HG03175 (cell line): Measurements from ENCODE around the gene NOM1.

Source experiments
- ATAC-seq: cut with Tn5 transposase; IDR thresholded peaks from one replicate; pipeline ENCODE4 v1.9.1; 2021; ENCODE audit warnings: mild to moderate bottlenecking, moderate library complexity; ENCODE audit not compliant: unreplicated experiment

NOM1 gene

DNA sequence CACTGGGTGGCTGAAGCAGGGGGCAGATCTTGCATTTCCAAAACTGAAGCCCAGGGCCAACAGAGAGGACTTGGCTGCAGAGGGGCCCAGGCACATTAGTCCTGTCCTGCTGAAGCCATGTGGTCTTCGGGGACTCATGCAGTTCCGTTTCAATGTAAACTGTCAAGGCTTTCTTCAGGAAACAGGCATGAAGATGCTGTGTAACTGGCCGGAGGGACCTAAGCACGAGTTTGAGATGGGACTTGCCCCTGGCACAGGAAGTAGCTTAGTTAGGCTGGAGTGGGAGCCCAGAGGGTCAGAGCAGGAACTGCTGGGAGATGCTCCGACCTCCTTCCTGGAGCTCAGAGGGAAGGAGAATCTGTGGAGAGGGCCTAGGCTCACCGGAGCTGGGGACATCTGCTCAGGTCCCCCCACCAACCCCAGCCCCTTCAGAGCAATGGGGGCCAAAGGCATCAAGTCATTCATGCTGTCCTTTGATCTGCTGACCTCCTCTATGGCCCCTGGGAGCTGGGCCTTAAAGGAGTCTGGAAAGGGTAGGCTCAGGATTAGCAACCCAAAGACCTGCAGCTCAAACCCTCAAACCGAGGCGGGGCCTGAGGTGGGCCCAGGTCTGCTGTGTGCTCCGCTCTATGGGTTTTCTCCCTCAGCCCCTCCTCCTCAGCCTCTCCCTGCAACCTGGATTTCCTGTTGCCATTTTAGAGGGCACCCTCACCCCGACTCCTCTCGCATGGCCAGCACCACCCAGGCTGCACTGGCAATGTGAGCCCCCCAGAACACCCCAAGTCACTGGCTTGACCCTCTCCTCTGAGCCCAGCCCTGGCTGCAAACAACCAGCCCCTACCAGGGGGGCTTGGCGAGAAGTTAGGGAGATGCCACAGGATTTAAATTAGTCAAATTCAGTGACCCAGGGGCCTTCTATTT lies 65.4 kb downstream of the NOM1 start:
- no peak for ATAC-seq

DNA sequence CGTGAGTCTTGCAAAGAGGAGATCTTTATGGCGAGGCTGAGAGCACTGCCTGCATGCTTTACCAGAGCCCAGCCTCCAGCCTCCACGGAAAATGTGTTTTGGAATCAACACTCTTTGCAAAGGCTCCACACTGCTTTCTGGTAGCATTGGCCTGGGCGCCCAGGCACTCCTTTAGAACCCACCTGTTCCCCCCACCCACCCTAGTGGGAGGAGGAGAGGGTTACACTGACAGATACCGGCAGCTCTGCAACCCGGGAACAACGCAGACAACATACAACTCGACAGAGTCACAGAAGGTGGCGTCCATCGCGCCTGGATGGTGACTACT lies 66.5 kb downstream of the NOM1 start:
- ATAC-seq, result peak; percentile 1

- peak; percentile 61 for ATAC-seq
These were observed 67.0 kb downstream of the NOM1 start for GRCh38 chr7:157016352-157017041.

DNA sequence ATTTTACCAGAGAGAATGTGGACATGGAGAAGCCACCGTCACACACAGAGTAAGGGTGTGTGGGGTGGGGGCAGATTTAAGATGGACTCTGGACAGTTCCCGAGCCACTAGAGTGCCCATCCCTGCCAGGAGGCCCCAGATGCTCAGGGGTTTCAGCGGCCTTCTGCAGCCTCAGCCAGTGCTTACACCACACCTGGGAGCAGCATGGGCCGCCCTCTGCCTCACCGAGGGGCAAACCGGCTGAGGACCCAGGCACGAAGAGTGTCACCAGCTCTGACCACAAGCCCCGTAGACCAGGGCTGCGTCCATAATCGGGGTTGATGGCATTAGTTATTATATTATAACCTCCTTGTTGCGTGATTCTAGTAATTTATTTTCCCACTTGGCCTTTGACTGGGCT lies 67.6 kb downstream of the NOM1 start:
- ATAC-seq, result no peak

DNA sequence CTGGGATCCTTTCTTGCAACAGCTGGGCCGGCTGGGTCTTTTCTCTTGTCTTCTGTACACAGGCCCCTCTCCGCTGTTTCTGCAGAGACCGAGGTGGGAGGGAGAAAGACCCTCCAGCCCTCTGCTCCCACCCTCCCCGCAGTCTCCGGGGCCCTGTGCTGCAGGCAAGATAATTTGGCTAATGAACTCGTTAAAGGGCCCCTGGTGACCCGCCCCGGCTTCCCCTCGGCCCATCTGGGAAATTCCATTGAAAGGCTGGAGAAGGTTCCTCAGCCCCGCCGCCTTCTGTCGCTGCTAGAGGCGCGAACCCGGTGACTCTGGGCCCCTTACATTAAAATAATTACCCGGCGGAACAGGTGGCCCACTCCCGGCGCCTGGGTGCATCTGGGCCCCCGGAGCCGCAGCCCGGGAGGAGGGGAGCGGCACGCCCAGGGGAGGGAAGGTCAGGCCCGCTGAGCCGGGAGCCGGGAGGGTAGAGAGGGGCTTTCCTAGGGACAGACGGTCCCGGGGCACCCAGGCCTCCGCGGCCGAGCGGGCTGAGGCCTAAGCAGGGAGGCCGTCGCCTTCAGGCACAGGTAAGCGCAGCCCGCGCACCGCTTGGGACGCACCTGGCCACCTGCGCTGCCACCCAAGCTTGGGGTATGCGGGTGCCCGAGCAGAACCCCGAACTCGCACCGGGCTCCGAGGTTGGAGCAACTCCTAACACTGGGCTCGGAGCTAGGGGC lies 68.3 kb downstream of the NOM1 start:
- ATAC-seq, result no peak

DNA sequence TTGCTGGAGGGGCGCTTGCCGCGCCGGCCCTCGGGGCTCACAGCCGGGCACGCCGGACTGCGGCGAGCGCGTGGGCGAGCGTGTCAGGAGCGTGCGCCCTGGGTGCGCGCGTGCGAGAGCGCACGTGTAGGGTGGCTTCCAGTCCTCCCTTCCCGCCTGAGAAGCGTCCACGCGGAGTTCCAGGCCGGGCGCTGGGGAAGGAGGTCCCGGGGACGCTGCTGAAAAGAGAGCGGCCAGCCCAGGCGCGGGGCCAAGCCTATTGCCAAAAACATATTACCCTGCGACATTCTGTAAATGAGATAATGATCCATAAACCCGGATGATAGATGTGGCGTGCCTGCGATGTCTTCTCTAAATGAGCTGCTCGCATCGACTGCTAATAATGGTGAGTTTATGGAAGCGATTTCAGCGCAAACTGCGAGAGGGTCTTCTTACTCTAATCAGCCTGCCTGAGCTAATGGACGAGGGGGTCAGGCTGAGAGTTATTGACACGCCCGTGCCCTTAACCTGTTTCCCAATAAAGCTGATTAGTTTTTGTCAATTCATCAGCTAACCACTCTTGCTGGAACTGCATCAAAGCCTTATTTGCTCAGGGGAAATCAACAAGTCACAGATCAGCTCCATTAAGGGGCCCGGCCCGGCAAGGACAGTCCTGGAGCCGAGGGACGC lies 69.0 kb downstream of the NOM1 start:
- ATAC-seq, result no peak

DNA sequence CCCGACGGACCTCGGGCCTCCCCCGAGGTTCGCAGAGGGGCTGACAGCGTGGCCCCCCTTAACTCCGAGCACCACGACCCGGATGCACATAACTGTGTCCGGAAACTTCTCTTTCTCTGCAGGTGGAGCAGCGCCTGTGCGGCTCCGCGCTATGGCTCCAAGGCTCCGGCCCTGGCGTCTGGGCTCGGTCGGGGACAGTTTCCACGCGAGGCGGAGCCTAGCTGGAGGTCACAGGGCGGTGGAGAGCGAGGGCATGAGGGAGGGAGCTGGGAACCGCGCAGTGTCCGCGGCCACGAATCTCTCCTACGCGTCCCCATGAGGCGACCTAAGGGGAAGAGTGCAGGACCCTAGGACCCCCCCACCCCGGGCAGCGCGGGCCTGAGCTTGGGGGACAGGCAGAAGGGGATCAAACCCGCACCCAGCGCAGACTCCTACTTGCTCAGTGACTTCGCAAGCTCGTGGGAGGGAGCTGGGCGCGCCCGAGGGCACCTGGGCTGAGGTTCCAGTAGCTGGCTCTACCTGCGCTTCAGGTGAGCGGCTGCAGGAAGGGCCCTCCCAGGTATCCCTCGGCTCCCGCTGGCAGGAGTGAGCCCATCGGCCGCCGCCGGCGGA lies 69.6 kb downstream of the NOM1 start:
- no peak for ATAC-seq

DNA sequence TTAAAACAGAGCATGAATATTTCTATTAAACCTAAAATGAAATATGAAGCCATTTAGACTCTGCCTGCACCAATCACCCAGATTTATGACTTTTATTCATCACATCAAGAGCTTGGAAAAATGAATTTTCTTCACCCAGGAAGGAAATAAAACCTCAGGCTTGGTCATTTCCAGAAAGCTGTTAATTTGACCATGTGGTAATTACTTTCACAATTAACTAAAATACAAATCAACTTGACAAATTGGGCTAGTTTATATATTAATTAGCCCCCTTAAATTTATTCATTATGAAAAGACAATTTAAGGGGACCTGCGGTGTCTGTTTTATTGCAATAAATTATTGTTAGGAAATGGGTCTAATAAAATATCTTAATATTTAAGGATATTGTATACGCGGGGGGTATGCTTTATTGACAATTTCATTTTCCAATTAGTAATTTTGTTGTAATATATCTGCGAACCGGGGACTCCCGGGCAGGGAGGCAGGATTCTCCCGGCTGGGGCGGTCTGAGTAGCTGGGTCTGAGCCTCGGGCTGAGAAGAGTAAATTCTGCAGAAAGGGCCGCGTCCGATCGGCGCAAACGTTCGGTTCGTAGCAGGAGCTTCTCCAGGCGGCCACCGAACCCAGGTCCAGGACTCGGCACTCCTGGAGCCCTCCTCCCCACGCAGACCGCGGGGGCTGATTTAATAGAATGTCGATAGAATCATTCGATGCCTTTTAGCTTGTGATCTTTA lies 70.4 kb downstream of the NOM1 start:
- no peak for ATAC-seq

GRCh38 chr7:157020514-157021070 lies 71.1 kb downstream of the NOM1 start:
- no peak for ATAC-seq

GRCh38 chr7:157021071-157021870 lies 71.8 kb downstream of the NOM1 start:
- no peak for ATAC-seq

DNA sequence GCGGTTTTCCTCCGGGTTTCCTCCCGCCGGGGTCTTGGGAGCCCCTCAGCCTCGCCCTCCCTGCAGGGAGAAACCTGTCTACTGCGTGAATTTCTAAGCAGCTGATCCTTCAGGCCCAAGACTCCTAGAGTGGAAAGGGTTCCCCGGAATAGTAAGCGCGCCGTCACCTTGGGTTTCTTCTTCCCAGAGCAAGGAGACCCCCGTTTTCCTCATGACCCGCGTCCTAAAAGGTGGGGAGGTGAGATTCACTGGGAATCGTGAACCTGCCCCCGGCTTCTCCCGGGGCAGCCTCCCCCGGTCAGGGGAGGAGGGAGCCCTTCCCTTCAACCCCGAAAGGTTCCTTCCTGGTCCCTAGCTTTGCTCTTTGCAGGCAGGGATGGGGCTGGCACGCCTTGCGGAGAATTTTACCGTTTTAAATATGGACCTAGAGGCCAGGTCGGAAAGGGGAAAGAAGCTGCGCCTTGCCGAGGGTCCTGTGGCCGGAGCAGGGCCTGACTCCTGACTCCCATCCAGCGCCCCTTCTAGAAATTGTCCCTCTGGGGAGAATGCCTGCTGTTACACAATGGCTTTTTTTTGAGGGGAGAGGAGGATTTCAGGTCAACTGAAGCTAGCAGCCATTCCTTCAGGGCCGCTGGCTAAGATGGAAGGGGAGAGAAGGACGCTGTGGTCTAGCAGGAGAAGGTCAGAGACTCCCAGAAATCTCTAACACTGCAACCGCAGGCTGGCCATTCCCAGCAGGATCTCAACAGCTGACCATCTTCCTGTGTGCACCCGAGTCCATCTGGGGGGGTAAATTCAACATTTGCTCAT lies 72.6 kb downstream of the NOM1 start:
- ATAC-seq, result no peak
